Activated CD4-positive, alpha-beta T cell treated with anti-CD3 and anti-CD28 coated beads, Interleukin-2, amount 10 ng/mL, durations not matched to agents 7 days and 5 days (primary cell): ENCODE results near the gene PAM16. TPM values are rescaled to one million over a fixed set of nuclear protein-coding genes. Genes with fewer than 3 reads are reported as not detected.

Source experiments
- CTCF ChIA-PET: fragments of 350-600 bp; sonication (Branson Sonifier 250); formaldehyde crosslinking; loops from one replicate; lab custom pipeline; 2021; ENCODE audit warnings: antibody characterized with exemption; lab: Charles Lee
- POLR2A ChIA-PET: fragments of 350-600 bp; sonication (Branson Sonifier 250); formaldehyde crosslinking; loops from one replicate; lab custom pipeline; 2021; ENCODE audit warnings: antibody characterized with exemption; lab: Charles Lee
- DNase-seq: peaks from one replicate; pipeline ENCODE4 v3.0.0-alpha.2; 2020
- H3K27ac Mint-ChIP-seq: one replicate; pipeline ENCODE4 v1.8.0; 2021; ENCODE audit warnings: mild to moderate bottlenecking, moderate library complexity, mixed read lengths
- H3K27me3 Mint-ChIP-seq: one replicate; pipeline ENCODE4 v1.8.0; 2021; ENCODE audit warnings: mixed read lengths
- H3K36me3 Mint-ChIP-seq: one replicate; pipeline ENCODE4 v1.8.0; 2021; ENCODE audit warnings: low read depth, mixed read lengths
- H3K4me1 Mint-ChIP-seq: one replicate; pipeline ENCODE4 v1.8.0; 2021; ENCODE audit warnings: mixed read lengths
- H3K4me3 Mint-ChIP-seq: one replicate; pipeline ENCODE4 v1.8.0; 2021; ENCODE audit warnings: mild to moderate bottlenecking, moderate library complexity, mixed read lengths
- H3K9me3 Mint-ChIP-seq: one replicate; pipeline ENCODE4 v1.8.0; 2021; ENCODE audit warnings: mixed read lengths
- total RNA-seq, 2 experiments: library from RNA; stranded (reverse); gene quantifications; one replicate each; pipeline ENCODE4 v1.2.3, GENCODE V29; 2021

PAM16 gene
- total RNA-seq, 2 experiments from 2014 or later, result 35.1 to 39.3 TPM

DNA sequence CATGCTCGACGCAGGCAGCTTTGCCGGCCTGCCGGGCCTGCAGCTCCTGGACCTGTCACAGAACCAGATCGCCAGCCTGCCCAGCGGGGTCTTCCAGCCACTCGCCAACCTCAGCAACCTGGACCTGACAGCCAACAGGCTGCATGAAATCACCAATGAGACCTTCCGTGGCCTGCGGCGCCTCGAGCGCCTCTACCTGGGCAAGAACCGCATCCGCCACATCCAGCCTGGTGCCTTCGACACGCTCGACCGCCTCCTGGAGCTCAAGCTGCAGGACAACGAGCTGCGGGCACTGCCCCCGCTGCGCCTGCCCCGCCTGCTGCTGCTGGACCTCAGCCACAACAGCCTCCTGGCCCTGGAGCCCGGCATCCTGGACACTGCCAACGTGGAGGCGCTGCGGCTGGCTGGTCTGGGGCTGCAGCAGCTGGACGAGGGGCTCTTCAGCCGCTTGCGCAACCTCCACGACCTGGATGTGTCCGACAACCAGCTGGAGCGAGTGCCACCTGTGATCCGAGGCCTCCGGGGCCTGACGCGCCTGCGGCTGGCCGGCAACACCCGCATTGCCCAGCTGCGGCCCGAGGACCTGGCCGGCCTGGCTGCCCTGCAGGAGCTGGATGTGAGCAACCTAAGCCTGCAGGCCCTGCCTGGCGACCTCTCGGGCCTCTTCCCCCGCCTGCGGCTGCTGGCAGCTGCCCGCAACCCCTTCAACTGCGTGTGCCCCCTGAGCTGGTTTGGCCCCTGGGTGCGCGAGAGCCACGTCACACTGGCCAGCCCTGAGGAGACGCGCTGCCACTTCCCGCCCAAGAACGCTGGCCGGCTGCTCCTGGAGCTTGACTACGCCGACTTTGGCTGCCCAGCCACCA, 30.2 kb upstream of the PAM16 start:
- Mint-ChIP-seq H3K4me3 (no peak overlapping the region), H3K4me1 (peaks cover 2% of the 10 kb centered on the region), H3K36me3 (peaks cover 4% of the 10 kb centered on the region), H3K27ac (no peak overlapping the region), H3K27me3 (no peaks in the 10 kb centered on the region), H3K9me3 (no peaks in the 10 kb centered on the region)
- POLR2A ChIA-PET, result no interaction called here
- no peak for DNase-seq
- CTCF ChIA-PET, result interaction anchor here (1.1 kb wide), 1 partner anchor 20 kb away, joined by 6 read pairs; no protein-coding TSS in a partner anchor

- ChIA-PET POLR2A (no interaction called here), CTCF (interaction anchor here (0.7 to 1.3 kb wide), 3 partner anchors 9 to 472 kb away, joined by 3 to 6 read pairs (median 4); no protein-coding TSS in a partner anchor)
- H3K36me3 Mint-ChIP-seq, result peaks cover 1% of the 10 kb centered on the region
- no peak for DNase-seq
- no peak overlapping the region for H3K27ac Mint-ChIP-seq
- H3K4me1 Mint-ChIP-seq, result peaks cover 1% of the 10 kb centered on the region
- H3K9me3 Mint-ChIP-seq, result no peaks in the 10 kb centered on the region
- H3K4me3 Mint-ChIP-seq, result no peak overlapping the region
- no peaks in the 10 kb centered on the region for H3K27me3 Mint-ChIP-seq
Observed at GRCh38 chr16:4380119-4381063, 29.3 kb upstream of the PAM16 start.

- Mint-ChIP-seq H3K27ac (peak overlapping the region; percentile 68), H3K9me3 (no peaks in the 10 kb centered on the region), H3K36me3 (no peaks in the 10 kb centered on the region), H3K4me1 (no peaks in the 10 kb centered on the region), H3K4me3 (no peak overlapping the region), H3K27me3 (no peaks in the 10 kb centered on the region)
- no peak for DNase-seq
- CTCF ChIA-PET, result interaction anchor here (1.3 to 1.6 kb wide), 2 partner anchors 10 to 17 kb away, joined by 3 read pairs; no protein-coding TSS in a partner anchor
- POLR2A ChIA-PET, result no interaction called here
Observed at GRCh38 chr16:4378999-4379690, 28.0 kb upstream of the PAM16 start.

DNA sequence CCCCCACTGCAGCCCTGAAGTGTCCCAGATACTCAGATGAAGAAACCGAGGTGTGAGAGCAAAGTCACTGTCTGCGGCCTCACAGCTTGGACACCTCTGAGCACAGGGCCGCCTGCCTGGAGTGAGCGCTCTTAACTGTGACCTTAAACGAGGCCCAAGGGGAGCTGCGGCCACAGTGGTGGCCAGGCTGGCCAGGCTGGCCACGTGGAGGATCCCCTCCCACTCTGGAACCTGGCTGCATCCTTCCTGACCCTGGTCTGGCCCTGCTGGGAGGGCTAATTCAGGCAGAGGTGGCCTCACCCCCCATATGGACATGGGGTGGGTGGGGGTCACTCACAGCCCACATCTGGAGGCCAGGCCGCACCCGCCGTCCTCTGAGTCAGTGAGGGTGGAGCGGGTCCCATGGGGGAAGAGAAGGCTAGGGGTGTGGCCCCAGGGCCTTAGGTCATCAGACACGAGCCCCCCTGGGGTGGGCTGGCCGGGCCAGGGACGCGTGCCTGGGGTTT, 27.1 kb upstream of the PAM16 start:
- ChIA-PET CTCF (interaction anchor here (0.8 to 1.6 kb wide), 2 partner anchors 14 to 16 kb away, joined by 3 read pairs; no protein-coding TSS in a partner anchor), POLR2A (no interaction called here)
- H3K4me3 Mint-ChIP-seq, result no peak overlapping the region
- H3K27me3 Mint-ChIP-seq, result no peaks in the 10 kb centered on the region
- H3K36me3 Mint-ChIP-seq, result no peaks in the 10 kb centered on the region
- no peak overlapping the region for H3K27ac Mint-ChIP-seq
- H3K9me3 Mint-ChIP-seq, result no peaks in the 10 kb centered on the region
- H3K4me1 Mint-ChIP-seq, result no peaks in the 10 kb centered on the region
- no peak for DNase-seq

GRCh38 chr16:4377573-4378154, 26.5 kb upstream of the PAM16 start:
- Mint-ChIP-seq H3K36me3 (no peaks in the 10 kb centered on the region), H3K4me3 (no peak overlapping the region), H3K9me3 (no peaks in the 10 kb centered on the region), H3K27me3 (no peaks in the 10 kb centered on the region), H3K4me1 (peaks cover 2% of the 10 kb centered on the region), H3K27ac (no peak overlapping the region)
- POLR2A ChIA-PET, result no interaction called here
- CTCF ChIA-PET, result interaction anchor here (0.5 to 1.6 kb wide), 3 partner anchors 14 to 38 kb away, joined by 3 read pairs; no protein-coding TSS in a partner anchor
- DNase-seq, result no peak

DNA sequence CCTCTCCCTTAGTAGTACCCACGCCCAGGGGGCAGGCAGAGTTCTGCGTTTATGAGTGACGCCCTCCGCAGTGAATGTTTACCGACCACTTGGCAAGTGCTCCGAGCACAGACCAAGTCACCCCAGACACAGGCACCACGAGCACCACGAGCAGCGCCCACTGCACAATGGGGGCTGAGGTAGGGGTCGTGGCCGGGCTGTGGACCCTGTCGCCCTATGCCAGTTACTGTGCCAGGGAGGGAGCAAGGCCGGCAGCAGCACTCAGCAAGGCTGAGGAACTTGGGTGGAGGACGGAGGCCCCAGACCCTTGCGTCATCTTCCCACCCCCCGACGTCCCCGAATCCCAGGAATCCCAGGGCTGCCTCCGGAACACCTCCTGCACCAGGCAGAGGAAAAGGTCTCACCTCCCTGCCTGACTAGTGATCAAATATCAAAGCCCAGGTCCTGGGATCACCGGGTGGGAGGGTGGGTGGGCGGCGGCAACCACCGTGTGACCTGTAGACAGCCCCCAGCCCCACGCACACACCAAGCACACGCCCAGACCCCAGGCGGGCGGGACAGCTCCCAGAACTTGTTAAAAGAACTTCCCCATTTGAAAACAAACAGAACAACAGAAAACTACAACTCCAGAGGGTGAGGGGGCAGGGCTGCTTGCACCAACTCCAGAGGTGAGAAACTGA, 25.9 kb upstream of the PAM16 start:
- peaks cover 5% of the 10 kb centered on the region for H3K4me1 Mint-ChIP-seq
- H3K27ac Mint-ChIP-seq, result no peak overlapping the region

DNA sequence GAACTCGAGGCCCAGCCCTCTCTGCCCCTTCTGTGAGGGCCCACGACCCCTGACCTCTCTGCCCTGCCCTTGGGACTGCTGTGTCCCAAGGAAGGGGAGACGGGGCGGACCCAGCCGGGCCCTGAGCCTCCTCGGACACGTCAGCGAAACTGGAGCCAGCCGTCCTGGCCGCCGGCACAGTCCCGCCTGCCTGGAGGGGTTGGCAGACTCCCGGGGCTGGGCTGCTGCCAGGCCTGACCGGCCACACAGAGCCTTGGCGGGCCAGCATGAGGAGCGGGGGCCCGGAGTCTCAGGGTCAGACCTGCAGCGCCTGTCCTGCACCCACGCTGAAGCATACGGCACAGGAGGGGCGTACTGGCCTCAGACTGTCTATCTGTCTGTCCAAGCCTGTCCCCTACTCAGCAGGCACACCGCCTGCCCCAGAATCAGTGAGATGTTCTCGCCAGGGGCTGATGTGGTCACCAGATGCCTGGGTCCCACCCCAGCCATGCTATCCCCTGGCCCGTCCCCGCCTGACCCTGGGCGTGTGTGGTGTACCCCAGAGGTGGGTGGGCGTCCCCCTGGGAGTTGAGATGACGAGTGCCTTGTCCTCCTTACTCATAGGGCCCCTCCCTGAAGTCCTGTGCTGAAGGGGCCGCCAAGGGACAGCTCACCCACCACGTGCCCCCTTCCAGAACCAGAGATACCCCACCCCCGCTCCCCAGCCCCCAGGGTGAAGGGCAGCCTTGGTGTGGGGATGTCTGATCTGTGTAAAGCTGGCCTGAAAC, 25.2 kb upstream of the PAM16 start:
- no peak overlapping the region for H3K4me3 Mint-ChIP-seq
- H3K36me3 Mint-ChIP-seq, result no peaks in the 10 kb centered on the region
- no peaks in the 10 kb centered on the region for H3K27me3 Mint-ChIP-seq
- no peaks in the 10 kb centered on the region for H3K9me3 Mint-ChIP-seq
- H3K4me1 Mint-ChIP-seq, result peaks cover 5% of the 10 kb centered on the region
- ChIA-PET POLR2A (no interaction called here), CTCF (no interaction called here)
- no peak for DNase-seq
- H3K27ac Mint-ChIP-seq, result no peak overlapping the region

More for the DNA sequence above, 25.9 kb upstream of the PAM16 start:
- Mint-ChIP-seq H3K27me3 (no peaks in the 10 kb centered on the region), H3K36me3 (no peaks in the 10 kb centered on the region), H3K9me3 (no peaks in the 10 kb centered on the region), H3K4me3 (no peak overlapping the region)
- ChIA-PET POLR2A (no interaction called here), CTCF (interaction anchor here (0.5 kb wide), 1 partner anchor 39 kb away, joined by 3 read pairs; no protein-coding TSS in a partner anchor)
- no peak for DNase-seq

DNA sequence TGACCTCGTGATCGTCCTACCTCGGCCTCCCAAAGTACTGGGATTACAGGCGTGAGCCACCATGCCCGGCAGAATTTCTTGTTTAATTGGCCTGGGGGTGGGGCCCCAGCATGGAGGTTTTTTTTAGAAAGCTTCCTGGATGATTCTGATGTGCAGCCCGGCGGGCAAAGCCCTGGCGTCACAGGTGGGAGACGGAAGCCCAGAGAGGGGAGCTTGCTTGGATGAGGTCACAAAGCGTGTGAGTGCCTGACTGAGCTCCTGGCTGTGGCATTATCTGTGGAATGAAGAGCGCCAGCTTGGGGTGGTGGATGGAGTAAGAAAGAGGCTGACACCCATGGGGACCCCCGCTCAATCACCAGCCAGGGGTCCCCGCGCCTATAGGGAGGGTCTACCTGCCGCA, 24.6 kb upstream of the PAM16 start:
- Mint-ChIP-seq H3K9me3 (no peaks in the 10 kb centered on the region), H3K4me1 (peaks cover 5% of the 10 kb centered on the region), H3K27ac (no peak overlapping the region), H3K4me3 (no peak overlapping the region), H3K27me3 (no peaks in the 10 kb centered on the region), H3K36me3 (no peaks in the 10 kb centered on the region)
- CTCF ChIA-PET, result interaction anchor here (0.9 kb wide), 1 partner anchor 11 kb away, joined by 3 read pairs; no protein-coding TSS in a partner anchor
- POLR2A ChIA-PET, result no interaction called here
- no peak for DNase-seq

- ChIA-PET POLR2A (no interaction called here), CTCF (interaction anchor here (0.7 to 1.1 kb wide), 2 partner anchors 28 to 120 kb away, joined by 3 read pairs; no protein-coding TSS in a partner anchor)
- no peak overlapping the region for H3K27ac Mint-ChIP-seq
- no peaks in the 10 kb centered on the region for H3K9me3 Mint-ChIP-seq
- H3K4me1 Mint-ChIP-seq, result peaks cover 5% of the 10 kb centered on the region
- H3K4me3 Mint-ChIP-seq, result no peak overlapping the region
- no peaks in the 10 kb centered on the region for H3K27me3 Mint-ChIP-seq
- DNase-seq, result no peak
- no peaks in the 10 kb centered on the region for H3K36me3 Mint-ChIP-seq
Observed at GRCh38 chr16:4373909-4374742, 23.0 kb upstream of the PAM16 start.

DNA sequence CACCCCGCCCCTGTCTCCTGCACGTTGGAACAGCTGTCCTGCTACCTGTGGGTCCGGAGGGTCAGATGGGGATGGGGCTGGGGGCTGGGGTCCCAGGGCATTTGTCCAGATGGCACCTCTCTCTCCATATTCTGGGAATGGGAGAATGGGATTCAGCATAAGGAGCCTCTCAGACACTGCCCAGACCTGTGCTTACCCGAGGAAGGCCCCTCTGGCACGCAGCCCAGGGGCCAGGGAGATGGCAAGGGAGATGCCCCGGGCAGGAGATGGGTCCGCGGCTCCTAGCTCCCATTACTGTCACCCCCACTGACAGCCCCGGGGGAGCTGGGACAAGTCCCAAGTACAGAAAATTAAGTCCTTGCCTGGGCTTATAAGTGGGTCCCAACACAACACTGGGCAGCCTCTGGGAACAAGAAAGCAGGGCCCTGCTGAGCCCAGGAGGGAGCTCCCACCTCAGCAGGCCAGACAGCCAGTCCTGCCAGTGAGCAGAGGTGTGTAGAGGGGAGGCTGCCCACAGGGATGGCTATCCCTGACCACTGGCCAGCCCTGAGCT, 22.3 kb upstream of the PAM16 start:
- peaks cover 5% of the 10 kb centered on the region for H3K4me1 Mint-ChIP-seq

More for the DNA sequence above, 22.3 kb upstream of the PAM16 start:
- Mint-ChIP-seq H3K36me3 (no peaks in the 10 kb centered on the region), H3K9me3 (no peaks in the 10 kb centered on the region), H3K27me3 (no peaks in the 10 kb centered on the region), H3K4me3 (no peak overlapping the region), H3K27ac (no peak overlapping the region)
- DNase-seq, result no peak
- POLR2A ChIA-PET, result no interaction called here
- CTCF ChIA-PET, result interaction anchor here (0.7 to 1.1 kb wide), 2 partner anchors 29 to 119 kb away, joined by 3 read pairs; no protein-coding TSS in a partner anchor
